Fibroblast of lung (primary cell): ENCODE data around the gene PRCP.

ENCODE experiments used
- CTCF ChIP-seq, 2 donors: IDR thresholded peaks in 1 of 2; conservative IDR thresholded peaks in 1 of 2; 1 replicate in 1 of 2; 2 replicates in 1 of 2; pipeline ENCODE4 v1.5.1; 2011 to 2012; ENCODE audit warnings: low read length in 2 of 2, control low read depth in 1 of 2, inconsistent platforms in 1 of 2, low read depth in 1 of 2, mild to moderate bottlenecking in 1 of 2
- EZH2 ChIP-seq: IDR thresholded peaks from 2 replicates; pipeline ENCODE4 v1.5.1; 2012; ENCODE audit warnings: low read length, control low read depth, mild to moderate bottlenecking; ENCODE audit errors: missing control alignments

GRCh38 chr11:82826526-82826925, 73.7 kb downstream of the PRCP start:
- TF ChIP-seq EZH2 (no peak), CTCF (conservative IDR thresholded peaks at IDR 0.05 in 1 of 2, IDR thresholded peaks at IDR 0.05 in 1 of 2; ENCODE audit: low read depth in 1 of 2, low read length in 2 of 2) (no peak)
